SU-DHL-6 (cell line): ENCODE data around the gene CEACAM16.

Source experiments
- H2AFZ ChIP-seq: fragments of 200-600 bp; sonication (generic); 2 replicates; pipeline ENCODE4 v1.6.1; 2014; ENCODE audit warnings: low read depth, mild to moderate bottlenecking, moderate library complexity, mixed read lengths, antibody characterized with exemption, low read length; ENCODE audit not compliant: severe bottlenecking
- H3F3A ChIP-seq: fragments of 200-600 bp; shearing (Covaris generic); 2 replicates; pipeline ENCODE4 v1.6.0; 2016; ENCODE audit warnings: antibody characterized with exemption, mild to moderate bottlenecking; ENCODE audit not compliant: insufficient read depth
- H3K27ac ChIP-seq: fragments of 200-600 bp; sonication (generic); 2 replicates; pipeline ENCODE4 v1.5.1; 2016; ENCODE audit warnings: low read depth, mild to moderate bottlenecking, low read length, moderate library complexity, mixed read lengths
- H3K27me3 ChIP-seq: fragments of 200-600 bp; sonication (generic), shearing (Covaris generic); 2 replicates; pipeline ENCODE4 v1.6.0; 2014; ENCODE audit warnings: mild to moderate bottlenecking, low read length
- H3K36me3 ChIP-seq: fragments of 200-600 bp; sonication (generic); 2 replicates; pipeline ENCODE4 v1.6.1; 2014; ENCODE audit warnings: mild to moderate bottlenecking, low read length, mixed read lengths
- H3K4me2 ChIP-seq: fragments of 300-600, 200-600 bp; shearing (Covaris generic), sonication (generic); 2 replicates; pipeline ENCODE4 v1.6.0; 2014; ENCODE audit warnings: low read length, low read depth, mild to moderate bottlenecking; ENCODE audit not compliant: poor library complexity, severe bottlenecking
- H3K4me3 ChIP-seq: fragments of 200-600 bp; sonication (generic); 2 replicates; pipeline ENCODE4 v1.5.1; 2014; ENCODE audit warnings: antibody characterized with exemption, low read length, mild to moderate bottlenecking, mixed read lengths; ENCODE audit not compliant: insufficient read depth, poor library complexity, severe bottlenecking
- H3K79me2 ChIP-seq: fragments of 200-600 bp; sonication (generic); 2 replicates; pipeline ENCODE4 v1.6.1; 2014; ENCODE audit warnings: mild to moderate bottlenecking, low read length, moderate library complexity; ENCODE audit not compliant: insufficient read depth
- H3K9ac ChIP-seq: fragments of 200-600 bp; sonication (generic); 2 replicates; pipeline ENCODE4 v1.7.0; 2014; ENCODE audit warnings: mild to moderate bottlenecking, low read length
- H3K9me2 ChIP-seq: fragments of 200-600 bp; sonication (generic); replicated peaks from 2 replicates; pipeline ENCODE4 v1.6.1; 2014; ENCODE audit warnings: low read length; ENCODE audit not compliant: insufficient read depth
- H3K9me3 ChIP-seq: fragments of 200-600 bp; sonication (generic); 2 replicates; pipeline ENCODE4 v1.6.1; 2014; ENCODE audit warnings: low read length, mixed read lengths; ENCODE audit not compliant: insufficient read depth
- H4K20me1 ChIP-seq: fragments of 200-600 bp; sonication (generic); 2 replicates; pipeline ENCODE4 v1.6.1; 2014; ENCODE audit warnings: low read depth, mild to moderate bottlenecking, antibody characterized with exemption, low read length, moderate library complexity, mixed read lengths
- EZH2phosphoT487 ChIP-seq: fragments of 200-600 bp; sonication (generic), shearing (Covaris generic); conservative IDR thresholded peaks from 2 replicates; pipeline ENCODE4 v1.6.1; 2018; ENCODE audit warnings: mild to moderate bottlenecking, antibody characterized with exemption, low read length, moderate library complexity, mixed read lengths
- TF ChIP-seq, protein P1 (sequence below): fragments of 200-600 bp; sonication (generic); IDR thresholded peaks from one replicate; pipeline ENCODE4 v1.5.1; 2017; ENCODE audit warnings: antibody characterized with exemption, mild to moderate bottlenecking, low read length, moderate library complexity; ENCODE audit not compliant: insufficient read depth, poor library complexity, severe bottlenecking

CEACAM16 gene

DNA sequence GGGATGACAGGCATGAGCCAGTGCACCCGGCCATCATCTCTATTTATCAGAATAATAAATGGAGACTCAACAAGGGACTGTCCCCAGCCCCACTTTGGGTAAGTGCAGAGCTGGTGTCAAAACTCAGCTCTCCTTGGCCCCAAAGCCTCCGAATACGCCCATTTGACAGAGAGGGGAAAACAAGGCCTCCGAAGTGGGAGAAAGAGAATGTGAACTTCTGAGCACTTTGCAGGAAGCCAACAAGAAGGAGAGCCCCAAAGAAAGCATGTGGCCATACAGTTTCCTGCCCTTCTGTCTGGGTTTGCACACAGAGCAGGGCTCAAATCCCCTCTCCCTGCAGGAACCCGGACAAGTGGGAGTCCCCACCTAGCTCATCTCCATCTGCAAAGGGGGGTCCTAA, 1.6 kb downstream of the CEACAM16 start:
- no peak overlapping the region for H2AFZ ChIP-seq
- no peak overlapping the region for H3K9ac ChIP-seq
- H3K36me3 ChIP-seq: no peaks in the 10 kb centered on the region
- no peaks in the 10 kb centered on the region for H3K79me2 ChIP-seq
- H3K4me3 ChIP-seq: no peak overlapping the region
- no peaks in the 10 kb centered on the region for H4K20me1 ChIP-seq
- no peaks in the 10 kb centered on the region for H3K9me2 ChIP-seq
- no peaks in the 10 kb centered on the region for H3K27me3 ChIP-seq
- no peaks in the 10 kb centered on the region for H3F3A ChIP-seq
- no peak overlapping the region for H3K27ac ChIP-seq
- no peaks in the 10 kb centered on the region for H3K9me3 ChIP-seq
- no peak overlapping the region for H3K4me2 ChIP-seq
- TF ChIP-seq, protein P1, sequence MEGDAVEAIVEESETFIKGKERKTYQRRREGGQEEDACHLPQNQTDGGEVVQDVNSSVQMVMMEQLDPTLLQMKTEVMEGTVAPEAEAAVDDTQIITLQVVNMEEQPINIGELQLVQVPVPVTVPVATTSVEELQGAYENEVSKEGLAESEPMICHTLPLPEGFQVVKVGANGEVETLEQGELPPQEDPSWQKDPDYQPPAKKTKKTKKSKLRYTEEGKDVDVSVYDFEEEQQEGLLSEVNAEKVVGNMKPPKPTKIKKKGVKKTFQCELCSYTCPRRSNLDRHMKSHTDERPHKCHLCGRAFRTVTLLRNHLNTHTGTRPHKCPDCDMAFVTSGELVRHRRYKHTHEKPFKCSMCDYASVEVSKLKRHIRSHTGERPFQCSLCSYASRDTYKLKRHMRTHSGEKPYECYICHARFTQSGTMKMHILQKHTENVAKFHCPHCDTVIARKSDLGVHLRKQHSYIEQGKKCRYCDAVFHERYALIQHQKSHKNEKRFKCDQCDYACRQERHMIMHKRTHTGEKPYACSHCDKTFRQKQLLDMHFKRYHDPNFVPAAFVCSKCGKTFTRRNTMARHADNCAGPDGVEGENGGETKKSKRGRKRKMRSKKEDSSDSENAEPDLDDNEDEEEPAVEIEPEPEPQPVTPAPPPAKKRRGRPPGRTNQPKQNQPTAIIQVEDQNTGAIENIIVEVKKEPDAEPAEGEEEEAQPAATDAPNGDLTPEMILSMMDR: no peak
- no peak for TF ChIP-seq EZH2phosphoT487

DNA sequence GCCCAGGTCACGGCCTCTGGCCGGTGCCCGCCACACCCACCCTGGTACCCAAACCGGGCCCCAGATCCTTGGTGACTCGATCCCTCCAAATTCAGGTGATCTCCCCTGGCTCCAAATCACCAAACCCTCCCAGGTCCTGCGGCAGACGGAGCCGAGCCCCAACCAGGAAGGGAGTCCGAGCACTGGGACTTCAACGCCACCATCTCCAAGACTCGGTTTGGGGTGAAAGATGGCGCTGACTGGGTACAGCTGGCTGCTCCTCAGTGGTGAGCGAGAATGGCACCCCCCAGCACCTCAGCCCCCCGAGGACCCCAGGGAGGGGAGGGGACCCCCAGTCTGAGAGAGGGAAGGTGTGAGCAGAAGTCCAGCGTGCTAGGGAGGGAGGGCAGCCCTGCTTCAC, 2.3 kb downstream of the CEACAM16 start:
- H2AFZ ChIP-seq: no peak overlapping the region
- no peaks in the 10 kb centered on the region for H3K9me2 ChIP-seq
- H3K27me3 ChIP-seq: no peaks in the 10 kb centered on the region
- H3K9me3 ChIP-seq: no peaks in the 10 kb centered on the region
- H3K36me3 ChIP-seq: no peaks in the 10 kb centered on the region
- no peak overlapping the region for H3K27ac ChIP-seq
- H3K4me3 ChIP-seq: no peak overlapping the region
- H3K79me2 ChIP-seq: no peaks in the 10 kb centered on the region
- no peak overlapping the region for H3K4me2 ChIP-seq
- no peak for TF ChIP-seq EZH2phosphoT487
- TF ChIP-seq, protein P1: no peak
- H3K9ac ChIP-seq: no peak overlapping the region
- H3F3A ChIP-seq: no peaks in the 10 kb centered on the region
- H4K20me1 ChIP-seq: no peaks in the 10 kb centered on the region

DNA sequence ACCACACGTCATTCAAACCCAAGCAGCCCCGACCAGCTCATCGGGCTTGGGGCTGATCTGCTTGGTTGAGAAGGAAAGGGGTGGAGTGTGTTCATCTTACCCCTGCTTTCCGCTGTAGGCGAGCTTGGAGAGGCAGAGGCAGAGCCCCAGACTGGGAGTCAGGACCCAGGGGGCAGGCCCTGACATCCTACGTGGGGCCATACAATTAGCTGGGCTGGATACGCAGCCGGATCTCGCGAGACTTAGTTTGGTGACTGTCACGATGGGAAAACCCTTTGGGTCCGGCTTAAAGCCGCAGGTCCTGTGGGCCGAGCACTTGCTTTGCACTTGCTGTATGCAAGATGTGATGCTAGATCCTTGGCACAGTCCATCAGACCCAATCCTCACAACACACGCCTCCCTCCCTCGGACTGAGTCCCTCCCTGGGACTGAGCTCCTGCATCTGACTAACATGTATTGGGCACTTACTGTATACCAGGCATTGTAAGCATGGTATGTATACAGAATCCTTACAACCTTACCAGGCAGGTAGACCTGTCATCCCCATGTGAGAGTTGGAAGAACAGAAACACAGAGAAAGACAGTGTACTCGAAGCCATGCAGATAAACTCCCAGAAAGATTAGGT, 3.7 kb downstream of the CEACAM16 start:
- Histone ChIP-seq H3K4me3 (no peak overlapping the region), H3K27me3 (no peaks in the 10 kb centered on the region), H3K9ac (no peak overlapping the region), H3K4me2 (no peak overlapping the region), H3K9me2 (no peaks in the 10 kb centered on the region), H3K36me3 (no peaks in the 10 kb centered on the region), H3K27ac (no peak overlapping the region), H3F3A (no peaks in the 10 kb centered on the region), H2AFZ (no peak overlapping the region), H3K79me2 (no peaks in the 10 kb centered on the region), H3K9me3 (no peaks in the 10 kb centered on the region), H4K20me1 (no peaks in the 10 kb centered on the region)
- TF ChIP-seq, protein P1: no peak
- no peak for TF ChIP-seq EZH2phosphoT487
